HepG2 (cell line): ENCODE results near the gene SLC7A6OS. TPM values are rescaled to one million over a fixed set of nuclear protein-coding genes. Genes with fewer than 3 reads are reported as not detected.

Experiments used
- ATAC-seq: fragments of 200-7000 bp; cut with Tn5 transposase; 3 replicates; pipeline ENCODE4 v1.9.1; 2020; ENCODE audit warnings: mild to moderate bottlenecking, moderate library complexity
- BruUV-seq: library from RNA; stranded (reverse); fragments of 400-500 nt; replicated peaks from 2 replicates; lab custom pipeline; 2021; lab: Mats Ljungman, UMichigan
- CTCF ChIA-PET: fragments of 300-600 bp; formaldehyde crosslinking; extraction: SDS; loops from one replicate; lab custom pipeline; 2021; ENCODE audit warnings: low total read pairs, inconsistent platforms, low intra/inter-chr PET ratio; lab: Yijun Ruan, JAX
- POLR2A ChIA-PET: fragments of 350-600 bp; sonication (Branson Sonifier 250); formaldehyde crosslinking; loops from one replicate; lab custom pipeline; 2020; ENCODE audit warnings: antibody characterized with exemption, inconsistent platforms; lab: Yijun Ruan, JAX
- DNase-seq: peaks from one replicate; pipeline ENCODE4 v3.0.0-alpha.2; 2015; ENCODE audit warnings: low spot score
- FAIRE-seq: peaks from 3 replicates; lab custom pipeline; 2011; peaks lifted over from hg19 to GRCh38; lab: Jason Lieb, UNC
- H2AFZ ChIP-seq: one replicate; pipeline ENCODE4 v1.6.1; 2011; ENCODE audit warnings: low read length, inconsistent platforms
- H3K27ac ChIP-seq: fragments of 300-600 bp; 3 replicates; pipeline ENCODE4 v1.8.0; 2011; ENCODE audit warnings: mixed run types, mild to moderate bottlenecking, mixed read lengths, low read length, inconsistent platforms; ENCODE audit not compliant: insufficient read depth; ENCODE audit errors: extremely low read length
- H3K27me3 ChIP-seq, 2 experiments: fragments of 200-600 bp in 1 of 2; 2 replicates in 1 of 2; 3 replicates in 1 of 2; pipeline versions ENCODE4 v1.6.0 to v1.8.0; 2011; ENCODE audit warnings: low read length in 2 of 2, mild to moderate bottlenecking in 2 of 2, moderate library complexity in 2 of 2, inconsistent platforms in 1 of 2; ENCODE audit not compliant: insufficient read depth in 2 of 2, control insufficient read depth in 1 of 2
- H3K36me3 ChIP-seq, 2 experiments: fragments of 200-600 bp in 1 of 2; replicated peaks in 1 of 2; 2 replicates in 1 of 2; 3 replicates in 1 of 2; pipeline versions ENCODE4 v1.5.1 to v1.8.0; 2011; ENCODE audit warnings: low read length in 2 of 2, inconsistent platforms in 1 of 2; ENCODE audit not compliant: insufficient read depth in 2 of 2, control insufficient read depth in 1 of 2
- H3K4me1 ChIP-seq: 2 replicates; pipeline ENCODE4 v1.5.1; 2012; ENCODE audit warnings: low read length, inconsistent platforms; ENCODE audit not compliant: insufficient read depth
- H3K4me2 ChIP-seq: 2 replicates; pipeline ENCODE4 v1.6.0; 2011; ENCODE audit warnings: low read depth, low read length, inconsistent platforms
- H3K4me3 ChIP-seq, 3 experiments: fragments of 200-600 bp in 1 of 3; sonication (generic), shearing (Covaris generic) in 1 of 3; replicated peaks in 1 of 3; 2 replicates each; pipeline ENCODE4 v1.5.1; 2011 to 2016; ENCODE audit warnings: low read length in 3 of 3, inconsistent platforms in 2 of 3, low read depth in 2 of 3, mild to moderate bottlenecking in 2 of 3, control low read depth in 1 of 3, mixed read lengths in 1 of 3; ENCODE audit not compliant: insufficient read depth in 1 of 3
- H3K79me2 ChIP-seq: one replicate; pipeline ENCODE4 v1.6.1; 2011; ENCODE audit warnings: low read length, inconsistent platforms; ENCODE audit not compliant: insufficient read depth
- H3K9ac ChIP-seq: 2 replicates; pipeline ENCODE4 v1.6.0; 2011; ENCODE audit warnings: mild to moderate bottlenecking, low read depth, low read length, inconsistent platforms; ENCODE audit not compliant: insufficient read depth
- H3K9me3 ChIP-seq: 2 replicates; pipeline ENCODE4 v1.5.1; 2012; ENCODE audit warnings: mild to moderate bottlenecking, low read length
- H4K20me1 ChIP-seq: 2 replicates; pipeline ENCODE4 v1.6.0; 2011; ENCODE audit warnings: inconsistent platforms, mild to moderate bottlenecking, low read length, moderate library complexity; ENCODE audit not compliant: insufficient read depth
- DNMT3B ChIP-seq: conservative IDR thresholded peaks from 2 replicates; pipeline ENCODE4 v1.6.1; 2016; ENCODE audit warnings: missing biosample characterization, control low read depth
- FOXK2 ChIP-seq: fragments of 450-650 bp; IDR thresholded peaks from 2 replicates; pipeline ENCODE4 v1.6.1; 2016
- KDM5A ChIP-seq: fragments of 200-600 bp; sonication (generic); IDR thresholded peaks from 2 replicates; pipeline ENCODE4 v1.7.0; 2018; ENCODE audit warnings: antibody characterized with exemption, mild to moderate bottlenecking, low read length, borderline replicate concordance
- KLF11 ChIP-seq: IDR thresholded peaks from 2 replicates; pipeline ENCODE4 v1.6.1; 2016; ENCODE audit warnings: missing compliant biosample characterization
- MBD4 ChIP-seq: IDR thresholded peaks from 2 replicates; pipeline ENCODE4 v1.6.1; 2012; ENCODE audit warnings: low read length, inconsistent platforms, borderline replicate concordance
- PHF8 ChIP-seq: sonication (generic); formaldehyde crosslinking; IDR thresholded peaks from 2 replicates; pipeline ENCODE4 v1.5.0; 2020; ENCODE audit warnings: missing genetic modification reagents
- PLRG1 ChIP-seq: fragments of 450-650 bp; conservative IDR thresholded peaks from 2 replicates; pipeline ENCODE4 v1.6.1; 2016
- SSRP1 ChIP-seq: IDR thresholded peaks from 2 replicates; pipeline ENCODE4 v1.6.1; 2016; ENCODE audit warnings: control low read depth
- ZBTB7B ChIP-seq: sonication (generic); formaldehyde crosslinking; IDR thresholded peaks from 2 replicates; pipeline ENCODE4 v1.4.0; 2020; ENCODE audit warnings: missing genetic modification reagents
- ZFX ChIP-seq: sonication (generic); formaldehyde crosslinking; IDR thresholded peaks from 2 replicates; pipeline ENCODE4 v1.4.0; 2020; ENCODE audit warnings: mild to moderate bottlenecking, low read depth, missing genetic modification reagents, moderate library complexity
- ZNF101 ChIP-seq: sonication (generic); formaldehyde crosslinking; IDR thresholded peaks from 2 replicates; pipeline ENCODE4 v1.4.0; 2020; ENCODE audit warnings: mild to moderate bottlenecking, low read depth, missing genetic modification reagents, borderline replicate concordance
- ZNF382 ChIP-seq: sonication (generic); formaldehyde crosslinking; IDR thresholded peaks from 2 replicates; pipeline ENCODE4 v1.5.0; 2020; ENCODE audit warnings: missing genetic modification reagents, mild to moderate bottlenecking, borderline replicate concordance
- WGBS: methylation state at CpG from one replicate; pipeline ENCODE4 v1.1.6; 2017; ENCODE audit warnings: low lambda C conversion rate; 5-methylcytosine and 5-hydroxymethylcytosine counted together
- in situ Hi-C: cut with HindIII; loops from 2 replicates; pipeline ENCODE4 v1.10.0; 2017; ENCODE audit warnings: low pct_unique_long_range_greater_than_20kb; ENCODE audit not compliant: extremely low pct_ligation_motif_present
- intact Hi-C: fragments of 100-400 bp; cut with micrococcal nuclease; formaldehyde crosslinking; loops from one replicate; pipeline ENCODE4 v1.10.0; 2022; ENCODE audit not compliant: unreplicated experiment
- polyA plus RNA-seq, 8 experiments: library from polyadenylated mRNA; depleted of rRNA in 3 of 8; stranded (reverse) in 7 of 8; unstranded in 1 of 8; fragments of >200 nt; fragmentation: Illumina TruSeq in 4 of 8; extraction: Trizol in 4 of 8; gene quantifications; 2 replicates each; pipeline versions ENCODE4 v1.2.1 to v1.2.3, GENCODE V29; 2011 to 2016; ENCODE audit warnings: low read depth in 4 of 8, missing spikeins in 1 of 8, mixed read lengths in 1 of 8; ENCODE audit not compliant: insufficient read depth in 1 of 8
- total RNA-seq, 5 experiments: library from RNA; depleted of rRNA; stranded (reverse); fragments of >200 nt; fragmentation: Illumina TruSeq; extraction: Trizol; gene quantifications; 2 replicates each; pipeline ENCODE4 v1.2.3, GENCODE V29; 2016; ENCODE audit warnings: low read depth in 1 of 5
- TF ChIP-seq, protein P1 (sequence below): sonication (generic); formaldehyde crosslinking; conservative IDR thresholded peaks from 2 replicates; pipeline ENCODE4 v1.8.1; 2023; ENCODE audit warnings: missing genetic modification reagents
- TF ChIP-seq, protein P2 (sequence below): sonication (generic); formaldehyde crosslinking; IDR thresholded peaks from 2 replicates; pipeline ENCODE4 v1.9.0; 2021; ENCODE audit warnings: mild to moderate bottlenecking, missing genetic modification reagents
- TF ChIP-seq, protein P3 (sequence below), 2 experiments: sonication (generic) in 1 of 2; formaldehyde crosslinking in 1 of 2; IDR thresholded peaks; 2 replicates each; pipeline versions ENCODE4 v1.4.0 to v1.6.1; 2018 to 2020; ENCODE audit warnings: missing genetic modification reagents in 2 of 2, borderline replicate concordance in 1 of 2, low read depth in 1 of 2, mild to moderate bottlenecking in 1 of 2, missing biosample characterization in 1 of 2

SLC7A6OS gene
- total and polyA plus RNA-seq, 2 of the 13 experiments (the other 11 are each of a cell fraction or from before 2014, with no cell fraction given): 11.2 to 21.5 TPM

DNA sequence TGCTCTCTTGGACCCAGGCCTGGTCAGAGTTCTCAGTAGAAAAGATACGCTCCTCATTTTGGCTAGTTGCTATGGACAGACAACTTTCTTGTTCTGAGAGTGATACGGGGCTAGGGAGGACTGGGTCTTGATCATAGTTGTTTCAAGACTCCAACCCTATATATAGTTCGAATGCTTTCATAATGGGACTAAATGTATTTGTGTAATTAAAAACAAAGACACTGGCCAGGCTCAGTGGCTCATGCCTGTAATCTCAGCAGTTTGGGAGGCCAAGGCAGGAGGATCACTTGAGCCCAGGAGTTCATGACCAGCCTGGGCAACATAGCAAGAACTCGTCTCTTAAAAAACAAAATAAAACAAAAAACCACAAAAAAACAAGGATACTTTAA lies 28.7 kb downstream of the SLC7A6OS start:
- Histone ChIP-seq H3K4me3 (peak overlapping the region in 1 of 3 experiments; percentile 26; a peak in 1 of 6 replicates), H3K9me3 (no peaks in the 10 kb centered on the region), H3K4me2 (peak overlapping the region; percentile 66), H3K4me1 (peaks cover 77% of the 10 kb centered on the region), H4K20me1 (no peaks in the 10 kb centered on the region), H3K79me2 (peaks cover 39% of the 10 kb centered on the region), H2AFZ (no peak overlapping the region), H3K36me3 (peaks cover 8 to 38% of the 10 kb centered on the region in 2 experiments; a peak in 4 of 5 replicates), H3K27me3 (no peaks in the 10 kb centered on the region), H3K9ac (peak overlapping the region; percentile 28), H3K27ac (peak overlapping the region; percentile 81)
- ChIA-PET CTCF (interaction anchor here (1.5 kb wide), 1 partner anchor 21 kb away, joined by 4 read pairs; no protein-coding TSS in a partner anchor), POLR2A (interaction anchor here (0.9 to 3.9 kb wide), 15 partner anchors 10 to 202 kb away, joined by 3 to 59 read pairs (median 4); partner anchors contain the start of genes ESRP2, PRMT7, SLC7A6 and SLC7A6OS)
- no TSS peak for BruUV-seq
- WGBS: 32% methylated on average over 4 of the region's 4 CpGs
- in situ Hi-C loops (no loop called here), intact Hi-C loops (no loop called here)
- FAIRE-seq: no peak
- no peak for DNase-seq
- ATAC-seq: no peak
- 0 out of 2 replicates have a peak, but pooled peaks have one; percentile 5 for TF ChIP-seq KLF11 (CRISPR knock-in tag)
- 0 out of 2 replicates have a peak, but pooled peaks have one; percentile 16 for TF ChIP-seq DNMT3B (CRISPR knock-in tag)
- TF ChIP-seq PLRG1: no peak
- TF ChIP-seq, protein P1, sequence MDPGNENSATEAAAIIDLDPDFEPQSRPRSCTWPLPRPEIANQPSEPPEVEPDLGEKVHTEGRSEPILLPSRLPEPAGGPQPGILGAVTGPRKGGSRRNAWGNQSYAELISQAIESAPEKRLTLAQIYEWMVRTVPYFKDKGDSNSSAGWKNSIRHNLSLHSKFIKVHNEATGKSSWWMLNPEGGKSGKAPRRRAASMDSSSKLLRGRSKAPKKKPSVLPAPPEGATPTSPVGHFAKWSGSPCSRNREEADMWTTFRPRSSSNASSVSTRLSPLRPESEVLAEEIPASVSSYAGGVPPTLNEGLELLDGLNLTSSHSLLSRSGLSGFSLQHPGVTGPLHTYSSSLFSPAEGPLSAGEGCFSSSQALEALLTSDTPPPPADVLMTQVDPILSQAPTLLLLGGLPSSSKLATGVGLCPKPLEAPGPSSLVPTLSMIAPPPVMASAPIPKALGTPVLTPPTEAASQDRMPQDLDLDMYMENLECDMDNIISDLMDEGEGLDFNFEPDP: no peak
- TF ChIP-seq, protein P2, sequence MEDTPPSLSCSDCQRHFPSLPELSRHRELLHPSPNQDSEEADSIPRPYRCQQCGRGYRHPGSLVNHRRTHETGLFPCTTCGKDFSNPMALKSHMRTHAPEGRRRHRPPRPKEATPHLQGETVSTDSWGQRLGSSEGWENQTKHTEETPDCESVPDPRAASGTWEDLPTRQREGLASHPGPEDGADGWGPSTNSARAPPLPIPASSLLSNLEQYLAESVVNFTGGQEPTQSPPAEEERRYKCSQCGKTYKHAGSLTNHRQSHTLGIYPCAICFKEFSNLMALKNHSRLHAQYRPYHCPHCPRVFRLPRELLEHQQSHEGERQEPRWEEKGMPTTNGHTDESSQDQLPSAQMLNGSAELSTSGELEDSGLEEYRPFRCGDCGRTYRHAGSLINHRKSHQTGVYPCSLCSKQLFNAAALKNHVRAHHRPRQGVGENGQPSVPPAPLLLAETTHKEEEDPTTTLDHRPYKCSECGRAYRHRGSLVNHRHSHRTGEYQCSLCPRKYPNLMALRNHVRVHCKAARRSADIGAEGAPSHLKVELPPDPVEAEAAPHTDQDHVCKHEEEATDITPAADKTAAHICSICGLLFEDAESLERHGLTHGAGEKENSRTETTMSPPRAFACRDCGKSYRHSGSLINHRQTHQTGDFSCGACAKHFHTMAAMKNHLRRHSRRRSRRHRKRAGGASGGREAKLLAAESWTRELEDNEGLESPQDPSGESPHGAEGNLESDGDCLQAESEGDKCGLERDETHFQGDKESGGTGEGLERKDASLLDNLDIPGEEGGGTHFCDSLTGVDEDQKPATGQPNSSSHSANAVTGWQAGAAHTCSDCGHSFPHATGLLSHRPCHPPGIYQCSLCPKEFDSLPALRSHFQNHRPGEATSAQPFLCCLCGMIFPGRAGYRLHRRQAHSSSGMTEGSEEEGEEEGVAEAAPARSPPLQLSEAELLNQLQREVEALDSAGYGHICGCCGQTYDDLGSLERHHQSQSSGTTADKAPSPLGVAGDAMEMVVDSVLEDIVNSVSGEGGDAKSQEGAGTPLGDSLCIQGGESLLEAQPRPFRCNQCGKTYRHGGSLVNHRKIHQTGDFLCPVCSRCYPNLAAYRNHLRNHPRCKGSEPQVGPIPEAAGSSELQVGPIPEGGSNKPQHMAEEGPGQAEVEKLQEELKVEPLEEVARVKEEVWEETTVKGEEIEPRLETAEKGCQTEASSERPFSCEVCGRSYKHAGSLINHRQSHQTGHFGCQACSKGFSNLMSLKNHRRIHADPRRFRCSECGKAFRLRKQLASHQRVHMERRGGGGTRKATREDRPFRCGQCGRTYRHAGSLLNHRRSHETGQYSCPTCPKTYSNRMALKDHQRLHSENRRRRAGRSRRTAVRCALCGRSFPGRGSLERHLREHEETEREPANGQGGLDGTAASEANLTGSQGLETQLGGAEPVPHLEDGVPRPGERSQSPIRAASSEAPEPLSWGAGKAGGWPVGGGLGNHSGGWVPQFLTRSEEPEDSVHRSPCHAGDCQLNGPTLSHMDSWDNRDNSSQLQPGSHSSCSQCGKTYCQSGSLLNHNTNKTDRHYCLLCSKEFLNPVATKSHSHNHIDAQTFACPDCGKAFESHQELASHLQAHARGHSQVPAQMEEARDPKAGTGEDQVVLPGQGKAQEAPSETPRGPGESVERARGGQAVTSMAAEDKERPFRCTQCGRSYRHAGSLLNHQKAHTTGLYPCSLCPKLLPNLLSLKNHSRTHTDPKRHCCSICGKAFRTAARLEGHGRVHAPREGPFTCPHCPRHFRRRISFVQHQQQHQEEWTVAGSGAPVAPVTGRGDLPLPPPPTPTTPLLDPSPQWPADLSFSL (CRISPR knock-in tag): 0 out of 2 replicates have a peak, but pooled peaks have one; percentile 1
- TF ChIP-seq ZNF382 (CRISPR knock-in tag): no peak
- TF ChIP-seq MBD4: 0 out of 2 replicates have a peak, but pooled peaks have one; percentile 59
- TF ChIP-seq ZBTB7B (CRISPR knock-in tag): 0 out of 2 replicates have a peak, but pooled peaks have one; percentile 2
- TF ChIP-seq PHF8 (CRISPR knock-in tag): no peak; the same call in 1 of the 2 replicates
- TF ChIP-seq, protein P3, sequence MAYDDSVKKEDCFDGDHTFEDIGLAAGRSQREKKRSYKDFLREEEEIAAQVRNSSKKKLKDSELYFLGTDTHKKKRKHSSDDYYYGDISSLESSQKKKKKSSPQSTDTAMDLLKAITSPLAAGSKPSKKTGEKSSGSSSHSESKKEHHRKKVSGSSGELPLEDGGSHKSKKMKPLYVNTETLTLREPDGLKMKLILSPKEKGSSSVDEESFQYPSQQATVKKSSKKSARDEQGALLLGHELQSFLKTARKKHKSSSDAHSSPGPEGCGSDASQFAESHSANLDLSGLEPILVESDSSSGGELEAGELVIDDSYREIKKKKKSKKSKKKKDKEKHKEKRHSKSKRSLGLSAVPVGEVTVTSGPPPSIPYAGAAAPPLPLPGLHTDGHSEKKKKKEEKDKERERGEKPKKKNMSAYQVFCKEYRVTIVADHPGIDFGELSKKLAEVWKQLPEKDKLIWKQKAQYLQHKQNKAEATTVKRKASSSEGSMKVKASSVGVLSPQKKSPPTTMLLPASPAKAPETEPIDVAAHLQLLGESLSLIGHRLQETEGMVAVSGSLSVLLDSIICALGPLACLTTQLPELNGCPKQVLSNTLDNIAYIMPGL (CRISPR knock-in tag; IDR thresholded peaks at IDR 0.05; ENCODE audit: borderline replicate concordance in 1 of 2, low read depth in 1 of 2): 0 out of 4 replicates have a peak, but pooled peaks of 1 of the 2 experiments have one; percentile 1
- 0 out of 2 replicates have a peak, but pooled peaks have one; percentile 19 for TF ChIP-seq KDM5A
- TF ChIP-seq SSRP1 (CRISPR knock-in tag): 0 out of 2 replicates have a peak, but pooled peaks have one; percentile 2
- no peak for TF ChIP-seq ZNF101
- no peak for TF ChIP-seq FOXK2
- 0 out of 2 replicates have a peak, but pooled peaks have one; percentile 6 for TF ChIP-seq ZFX
